NCI-H2171 treated with DMSO at 0.1 percent for 48 hours (cell line): ENCODE results near the gene KIAA1755.

Experiments used
- DNase-seq: peaks from one replicate; lab custom pipeline; 2025; lab: John Stamatoyannopoulos, UW

The KIAA1755 gene

DNA sequence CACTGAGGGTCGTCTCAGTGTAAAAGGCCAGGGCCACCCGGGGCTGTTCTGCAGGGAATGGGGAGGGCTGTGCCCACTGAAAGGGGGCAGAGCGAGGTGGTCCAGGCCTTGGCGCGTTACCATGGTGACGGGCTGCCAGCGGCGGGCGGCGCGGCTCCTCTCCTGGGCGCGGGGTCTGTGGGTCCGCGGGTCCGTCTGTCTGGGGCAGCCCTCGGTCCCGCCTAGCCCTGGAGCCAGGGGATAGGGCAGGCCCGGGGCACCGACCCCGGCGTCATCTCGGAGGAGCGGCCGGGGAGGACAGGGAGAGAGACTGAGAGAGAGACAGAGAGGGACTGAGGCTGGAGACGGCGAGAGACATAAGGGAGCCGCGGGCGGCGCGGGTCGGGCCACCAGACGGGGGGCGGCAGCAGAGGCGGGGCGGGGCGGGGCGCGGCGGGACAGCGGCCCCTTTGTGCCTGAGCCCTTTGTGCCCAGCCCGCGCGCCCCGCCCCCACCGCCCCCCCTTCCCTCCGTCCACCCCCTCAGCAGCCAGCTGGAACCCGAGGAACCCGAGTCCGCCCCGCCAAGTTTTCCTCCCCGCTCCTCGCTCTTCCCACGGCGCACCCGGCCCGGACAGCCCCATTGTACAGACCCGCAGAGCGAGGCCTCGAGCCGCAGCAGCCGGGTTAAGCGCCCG lies at the start of gene KIAA1755:
Gene KIAA1755 (minus strand): TSS at position 358 of the 676 bp plus-strand sequence. CDS start 235 bp downstream, at position 123.
- no peak for DNase-seq

- DNase-seq = no peak
Observed at GRCh38 chr20:38308447-38308846, 47.9 kb upstream of the KIAA1755 start.

GRCh38 chr20:38308047-38308438 lies 47.5 kb upstream of the KIAA1755 start:
- DNase-seq = no peak

DNA sequence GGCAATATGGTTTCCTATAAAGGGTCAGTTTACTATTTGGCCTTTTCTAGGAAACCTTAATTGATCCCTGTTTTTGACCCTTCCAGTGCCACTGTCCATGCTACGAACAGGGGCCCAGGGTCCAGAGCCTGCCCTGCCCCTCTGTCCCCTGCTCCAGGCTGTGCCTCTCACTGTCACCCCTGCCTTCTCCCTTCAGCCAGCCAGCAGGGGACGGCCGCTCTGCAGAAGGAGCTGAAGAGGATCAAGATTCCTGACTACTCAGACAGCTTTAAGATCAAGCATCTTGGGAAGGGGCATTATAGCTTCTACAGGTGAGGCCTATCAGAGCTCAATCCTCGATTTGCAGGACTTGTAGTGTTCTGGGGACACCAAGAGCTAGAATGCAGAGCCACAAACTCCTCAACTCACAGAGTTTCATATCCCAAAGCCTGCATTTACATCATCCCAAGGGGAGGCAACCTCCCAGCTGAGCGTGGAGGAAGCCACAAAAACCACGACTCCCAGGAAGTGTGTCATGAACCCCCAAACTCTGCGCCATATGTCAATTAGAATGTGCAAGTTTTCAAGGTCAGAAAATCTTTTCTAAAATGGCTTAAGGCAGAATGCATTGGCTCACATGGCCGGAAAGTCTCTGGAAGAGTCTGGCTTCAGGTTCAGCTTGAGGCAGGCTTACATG lies 47.0 kb upstream of the KIAA1755 start:
- no peak for DNase-seq

- no peak for DNase-seq
Observed at GRCh38 chr20:38306379-38306778, 45.8 kb upstream of the KIAA1755 start.

- DNase-seq = no peak
Observed at GRCh38 chr20:38305541-38305940, 45.0 kb upstream of the KIAA1755 start.

GRCh38 chr20:38304845-38305447 lies 44.4 kb upstream of the KIAA1755 start:
- no peak for DNase-seq

GRCh38 chr20:38303908-38304379 lies 43.4 kb upstream of the KIAA1755 start, which contains the start of gene BPI:
TSS of gene BPI (plus strand) at chr20:38304156. CDS start at chr20:38304224, 68 bp downstream.
- no peak for DNase-seq

GRCh38 chr20:38302786-38303185 lies 42.3 kb upstream of the KIAA1755 start:
- no peak for DNase-seq

- no peak for DNase-seq
Observed at GRCh38 chr20:38301309-38301708, 40.8 kb upstream of the KIAA1755 start.

GRCh38 chr20:38300438-38300837 lies 39.9 kb upstream of the KIAA1755 start:
- DNase-seq = no peak

DNA sequence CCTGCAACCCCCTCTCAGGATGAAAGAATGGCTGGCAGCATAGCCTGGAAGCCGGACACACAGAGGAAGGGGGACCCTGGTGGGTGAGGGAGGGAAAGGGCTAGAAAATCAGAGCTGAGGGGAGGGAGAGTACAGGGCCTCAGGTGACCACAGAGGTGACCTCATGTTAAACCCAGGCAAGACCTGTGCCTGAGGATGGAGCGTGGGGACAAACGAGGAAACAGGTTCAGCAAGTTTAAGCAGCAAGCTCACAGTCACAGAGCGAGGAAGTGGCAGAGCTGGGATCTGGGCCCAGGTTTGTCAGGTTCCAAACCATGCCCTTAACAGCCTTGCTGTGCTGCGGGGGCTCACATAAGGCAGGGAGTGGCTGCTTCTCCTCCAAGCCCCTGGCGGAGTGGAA lies 39.4 kb upstream of the KIAA1755 start:
- DNase-seq = no peak

DNA sequence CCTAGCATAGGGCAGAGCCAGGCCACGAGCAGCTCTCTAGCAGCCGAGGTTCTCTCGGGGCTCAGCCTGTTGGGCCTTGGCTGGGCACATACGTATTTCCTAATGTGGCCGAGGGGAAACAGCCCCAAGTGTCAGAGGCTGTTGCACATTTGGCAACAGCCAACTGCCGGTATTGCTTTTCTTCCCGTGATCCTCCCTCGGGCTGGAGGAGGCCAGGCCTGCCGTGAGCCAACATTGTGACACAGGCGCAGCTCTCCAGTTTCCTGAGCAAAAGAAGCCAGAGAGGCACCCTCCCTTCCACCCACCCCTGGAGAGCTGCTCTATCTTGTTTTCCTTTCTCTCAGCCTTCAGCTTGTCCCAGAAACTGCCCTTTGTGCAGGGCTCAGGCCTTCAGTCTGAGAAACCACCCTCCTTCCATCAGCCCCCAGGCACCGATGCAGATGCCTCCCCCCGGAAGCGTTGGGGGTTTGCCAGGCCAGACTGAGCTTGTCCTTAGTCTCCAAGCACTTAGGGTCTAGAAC lies 38.3 kb upstream of the KIAA1755 start:
- DNase-seq = no peak

- no peak for DNase-seq
Observed at GRCh38 chr20:38297916-38298674, 37.6 kb upstream of the KIAA1755 start.

DNA sequence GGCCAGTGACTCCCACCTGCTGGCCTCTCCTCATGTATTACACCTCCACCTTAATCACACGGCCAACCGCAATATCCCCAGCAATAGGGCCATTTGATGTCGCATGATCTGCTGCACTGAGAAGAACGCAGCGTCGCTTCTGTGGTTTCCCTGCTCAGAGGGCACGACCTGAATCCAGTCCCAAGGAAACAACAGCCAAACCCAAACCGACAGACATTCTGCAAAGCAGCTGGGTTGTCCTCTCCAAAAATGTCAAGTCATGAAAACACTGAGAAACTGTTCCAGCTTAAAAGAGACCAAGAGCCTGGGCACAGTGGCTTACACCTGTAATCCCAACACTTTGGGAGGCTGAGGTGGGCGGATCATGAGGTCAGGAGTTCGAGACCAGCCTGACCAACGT lies 35.9 kb upstream of the KIAA1755 start:
- DNase-seq = no peak

- no peak for DNase-seq
Observed at GRCh38 chr20:38295811-38296210, 35.3 kb upstream of the KIAA1755 start.

GRCh38 chr20:38294076-38294591 lies 33.6 kb upstream of the KIAA1755 start:
- no peak for DNase-seq

DNA sequence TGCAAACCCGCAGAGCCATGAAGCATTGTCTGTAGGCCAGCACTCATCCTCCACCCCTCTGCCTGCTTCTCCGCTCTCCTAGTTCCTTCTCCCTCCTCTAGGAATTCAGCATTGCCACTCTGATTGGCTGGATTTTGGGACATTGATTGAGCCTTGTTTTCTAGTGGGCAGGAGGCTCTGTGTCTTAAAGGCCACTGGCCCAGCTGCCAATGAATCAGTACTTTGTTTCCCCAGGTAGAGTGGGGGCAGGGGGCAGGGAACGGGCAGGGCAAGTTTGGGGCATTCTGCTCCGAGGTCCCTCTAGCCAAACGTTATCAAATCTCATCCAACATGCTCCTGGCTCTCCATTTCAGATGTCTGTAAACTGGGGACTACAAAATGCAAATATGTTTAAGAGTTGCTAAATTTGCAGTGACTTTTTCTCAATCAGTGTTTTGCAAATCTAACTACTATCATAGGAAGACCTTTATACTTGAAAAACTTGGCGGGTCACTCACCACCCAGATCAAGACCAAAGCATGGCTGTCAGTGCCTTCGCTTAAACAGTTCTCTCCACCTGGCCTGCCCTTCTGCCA lies 33.0 kb upstream of the KIAA1755 start:
- DNase-seq = no peak

DNA sequence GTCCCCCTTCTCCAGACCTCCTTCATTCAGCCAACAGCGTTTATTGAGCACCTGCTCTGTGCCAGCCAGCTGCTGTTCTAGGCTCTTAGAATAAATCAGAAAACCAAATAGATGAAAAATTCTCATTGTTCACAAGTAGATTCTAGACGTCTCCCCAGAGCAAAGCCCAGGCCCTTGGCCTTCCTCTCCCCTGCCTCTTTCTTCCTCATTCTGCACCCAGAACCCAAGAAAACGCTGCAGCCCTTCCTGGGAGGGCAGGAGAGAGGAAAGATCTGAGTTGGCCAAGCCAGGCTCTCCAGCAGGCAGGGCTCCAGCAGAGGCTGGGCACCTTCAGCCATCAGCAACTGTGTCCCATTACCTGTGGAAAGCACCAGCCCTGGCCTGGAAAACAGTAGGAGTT lies 31.4 kb upstream of the KIAA1755 start:
- no peak for DNase-seq

- no peak for DNase-seq
Observed at GRCh38 chr20:38290829-38291814, 30.6 kb upstream of the KIAA1755 start.
